H1 (cell line): ENCODE data around the gene SHISA7. TPM values are rescaled to one million over a fixed set of nuclear protein-coding genes. Genes with fewer than 3 reads are reported as not detected.

Experiments
- CTCF ChIA-PET: fragments of 300-600 bp; sonication (Branson Sonifier 250); formaldehyde crosslinking; loops from one replicate; lab custom pipeline; 2021; ENCODE audit not compliant: partially characterized antibody; lab: Charles Lee
- POLR2A ChIA-PET: fragments of 300-600 bp; sonication (Branson Sonifier 250); formaldehyde crosslinking; loops from one replicate; lab custom pipeline; 2021; ENCODE audit warnings: inconsistent platforms; ENCODE audit not compliant: partially characterized antibody; lab: Charles Lee
- DNase-seq, 2 experiments: peaks; one replicate each; pipeline versions ENCODE4 v3.0.0 to v3.0.0-alpha.2; 2010 to 2022; ENCODE audit warnings: low spot score in 2 of 2, low read depth in 1 of 2, mixed read lengths in 1 of 2
- FAIRE-seq: peaks from 2 replicates; lab custom pipeline; 2011; peaks lifted over from hg19 to GRCh38; lab: Jason Lieb, UNC
- H2AFZ ChIP-seq: 2 replicates; pipeline ENCODE4 v1.8.1; 2012; ENCODE audit warnings: low read length, inconsistent platforms
- H2AK5ac ChIP-seq: 2 replicates; pipeline ENCODE4 v1.6.1; 2013; ENCODE audit warnings: low read depth, low read length
- H2BK120ac ChIP-seq: replicated peaks from 2 replicates; pipeline ENCODE3; 2013; ENCODE audit warnings: low read depth, low read length, inconsistent platforms
- H2BK12ac ChIP-seq: 2 replicates; pipeline ENCODE4 v1.6.1; 2013; ENCODE audit warnings: low read depth, low read length
- H2BK15ac ChIP-seq: 2 replicates; pipeline ENCODE4 v1.6.1; 2013; ENCODE audit warnings: low read length
- H2BK20ac ChIP-seq: 2 replicates; pipeline ENCODE4 v1.6.1; 2013; ENCODE audit warnings: low read length
- H2BK5ac ChIP-seq: 2 replicates; pipeline ENCODE4 v1.6.1; 2013; ENCODE audit warnings: low read depth, low read length
- H3K14ac ChIP-seq: 2 replicates; pipeline ENCODE4 v1.6.1; 2013; ENCODE audit warnings: inconsistent platforms; ENCODE audit not compliant: insufficient read length
- H3K18ac ChIP-seq: 2 replicates; pipeline ENCODE4 v1.6.1; 2013; ENCODE audit warnings: low read length; ENCODE audit errors: extremely low read depth
- H3K23ac ChIP-seq: 2 replicates; pipeline ENCODE4 v1.6.1; 2013; ENCODE audit warnings: inconsistent platforms; ENCODE audit not compliant: insufficient read length
- H3K23me2 ChIP-seq: 2 replicates; pipeline ENCODE4 v1.6.1; 2013; ENCODE audit warnings: low read depth, low read length
- H3K27ac ChIP-seq: 2 replicates; pipeline ENCODE4 v1.6.1; 2011; ENCODE audit warnings: low read depth, low read length, inconsistent platforms
- H3K27me3 ChIP-seq, 4 experiments: replicated peaks in 1 of 4; 1 replicate in 1 of 4; 2 replicates in 3 of 4; pipeline versions ENCODE4 v1.6.1 to v1.8.1; 2011 to 2013; ENCODE audit warnings: low read length in 3 of 4, mild to moderate bottlenecking in 3 of 4, inconsistent platforms in 2 of 4, mixed read lengths in 2 of 4, moderate library complexity in 1 of 4; ENCODE audit not compliant: control insufficient read depth in 3 of 4, insufficient read depth in 3 of 4; ENCODE audit errors: extremely low read depth in 1 of 4
- H3K36me3 ChIP-seq, 4 experiments: 2 replicates each; pipeline versions ENCODE4 v1.6.1 to v1.8.1; 2011 to 2013; ENCODE audit warnings: mild to moderate bottlenecking in 4 of 4, low read length in 3 of 4, moderate library complexity in 2 of 4, control low read depth in 1 of 4, inconsistent platforms in 1 of 4; ENCODE audit not compliant: insufficient read depth in 4 of 4, control insufficient read depth in 2 of 4
- H3K4ac ChIP-seq: replicated peaks from 2 replicates; pipeline ENCODE3; 2013; ENCODE audit warnings: low read length, low read depth, mixed read lengths, inconsistent platforms; ENCODE audit not compliant: insufficient read length
- H3K4me1 ChIP-seq, 4 experiments: replicated peaks in 1 of 4; 1 replicate in 1 of 4; 2 replicates in 3 of 4; pipeline versions ENCODE4 v1.6.1 to v1.8.1; 2011 to 2013; ENCODE audit warnings: low read length in 3 of 4, inconsistent platforms in 2 of 4, mixed read lengths in 1 of 4; ENCODE audit not compliant: insufficient read depth in 4 of 4, control insufficient read depth in 3 of 4
- H3K4me2 ChIP-seq, 2 experiments: 2 replicates each; pipeline versions ENCODE4 v1.6.1 to v1.8.1; 2011 to 2013; ENCODE audit warnings: low read depth in 2 of 2, low read length in 2 of 2, control low read depth in 1 of 2, inconsistent platforms in 1 of 2, mild to moderate bottlenecking in 1 of 2; ENCODE audit not compliant: insufficient read depth in 1 of 2
- H3K4me3 ChIP-seq, 4 experiments: fragments of 200-600, 300-600 bp in 1 of 4; sonication (generic), shearing (Covaris generic), sonication (Bioruptor Twin) in 1 of 4; 2 replicates each; pipeline versions ENCODE4 v1.5.1 to v1.8.1; 2011 to 2016; ENCODE audit warnings: low read length in 4 of 4, low read depth in 3 of 4, control low read depth in 2 of 4, inconsistent platforms in 2 of 4, mild to moderate bottlenecking in 2 of 4, mixed read lengths in 1 of 4, moderate library complexity in 1 of 4; ENCODE audit not compliant: insufficient read depth in 2 of 4; ENCODE audit errors: extremely low read depth in 1 of 4
- H3K56ac ChIP-seq: replicated peaks from 2 replicates; pipeline ENCODE3; 2013; ENCODE audit warnings: low read depth, mild to moderate bottlenecking, mixed read lengths, low read length, inconsistent platforms; ENCODE audit not compliant: insufficient read length
- H3K79me1 ChIP-seq: 2 replicates; pipeline ENCODE4 v1.6.1; 2013; ENCODE audit warnings: low read depth, low read length, control low read depth
- H3K79me2 ChIP-seq, 2 experiments: 2 replicates each; pipeline versions ENCODE4 v1.6.1 to v1.8.1; 2012 to 2013; ENCODE audit warnings: low read length in 2 of 2, mild to moderate bottlenecking in 2 of 2, inconsistent platforms in 1 of 2; ENCODE audit not compliant: insufficient read depth in 2 of 2, control insufficient read depth in 1 of 2
- H3K9ac ChIP-seq, 4 experiments: replicated peaks in 1 of 4; 1 replicate in 1 of 4; 2 replicates in 3 of 4; pipeline versions ENCODE4 v1.6.1 to v1.8.1; 2011 to 2013; ENCODE audit warnings: low read depth in 3 of 4, low read length in 3 of 4, control low read depth in 2 of 4, mild to moderate bottlenecking in 2 of 4, moderate library complexity in 2 of 4, inconsistent platforms in 1 of 4; ENCODE audit errors: extremely low read depth in 1 of 4
- H3K9me3 ChIP-seq, 2 experiments: 2 replicates each; pipeline versions ENCODE4 v1.6.1 to v1.8.1; 2012 to 2013; ENCODE audit warnings: mild to moderate bottlenecking in 2 of 2, moderate library complexity in 2 of 2, control low read depth in 1 of 2, inconsistent platforms in 1 of 2, low read depth in 1 of 2, low read length in 1 of 2, mixed read lengths in 1 of 2; ENCODE audit not compliant: insufficient read depth in 2 of 2
- H4K20me1 ChIP-seq, 2 experiments: replicated peaks in 1 of 2; 2 replicates each; pipeline versions ENCODE3 to v1.8.1; 2011 to 2013; ENCODE audit warnings: inconsistent platforms in 2 of 2, low read length in 2 of 2, mild to moderate bottlenecking in 1 of 2; ENCODE audit not compliant: insufficient read depth in 2 of 2, control insufficient read depth in 1 of 2
- H4K5ac ChIP-seq: 2 replicates; pipeline ENCODE4 v1.6.1; 2013; ENCODE audit warnings: low read length, low read depth, mixed read lengths, inconsistent platforms; ENCODE audit not compliant: insufficient read length
- H4K8ac ChIP-seq: 2 replicates; pipeline ENCODE4 v1.8.0; 2013; ENCODE audit warnings: mild to moderate bottlenecking, moderate library complexity, low read length, inconsistent platforms; ENCODE audit not compliant: insufficient read depth; ENCODE audit errors: extremely low read depth
- H4K91ac ChIP-seq: replicated peaks from 2 replicates; pipeline ENCODE3; 2013; ENCODE audit warnings: low read length, mixed read lengths, inconsistent platforms; ENCODE audit not compliant: insufficient read length
- BACH1 ChIP-seq: IDR thresholded peaks from 2 replicates; pipeline ENCODE4 v1.6.1; 2012; ENCODE audit warnings: low read length, improper control_type of control experiment
- CTBP2 ChIP-seq: IDR thresholded peaks from 2 replicates; pipeline ENCODE4 v1.7.0; 2011; ENCODE audit warnings: borderline replicate concordance, mild to moderate bottlenecking, moderate library complexity, mixed read lengths, low read length; ENCODE audit not compliant: insufficient read depth, insufficient read length
- EZH2 ChIP-seq: fragments of 200-600 bp; sonication (generic); IDR thresholded peaks from 2 replicates; pipeline ENCODE4 v1.7.1; 2012; ENCODE audit warnings: low read depth, mild to moderate bottlenecking, moderate library complexity, low read length, inconsistent platforms; ENCODE audit not compliant: severe bottlenecking
- HDAC2 ChIP-seq, 2 experiments: fragments of 300-600 bp in 1 of 2; sonication (generic) in 1 of 2; IDR thresholded peaks; 2 replicates each; pipeline ENCODE4 v1.6.1; 2011 to 2012; ENCODE audit warnings: low read depth in 2 of 2, low read length in 2 of 2, mild to moderate bottlenecking in 2 of 2, moderate library complexity in 2 of 2, borderline replicate concordance in 1 of 2, inconsistent platforms in 1 of 2
- HDAC6 ChIP-seq: IDR thresholded peaks from one replicate; pipeline ENCODE4 v1.7.1; 2012; ENCODE audit warnings: low read depth, mild to moderate bottlenecking, inconsistent platforms, low read length, moderate library complexity
- JUN ChIP-seq: IDR thresholded peaks from 2 replicates; pipeline ENCODE4 v1.6.1; 2011; ENCODE audit warnings: low read depth, mild to moderate bottlenecking, improper control_type of control experiment, low read length
- KDM1A ChIP-seq: fragments of 200-600, 300-600 bp; sonication (generic); IDR thresholded peaks from 2 replicates; pipeline ENCODE4 v1.7.1; 2016; ENCODE audit warnings: mild to moderate bottlenecking, low read length, borderline replicate concordance
- RXRA ChIP-seq: IDR thresholded peaks from 2 replicates; pipeline ENCODE4 v1.6.1; 2011; ENCODE audit warnings: low read depth, mild to moderate bottlenecking, low read length, moderate library complexity; ENCODE audit not compliant: insufficient read depth
- SP1 ChIP-seq: IDR thresholded peaks from 2 replicates; pipeline ENCODE4 v1.6.1; 2011; ENCODE audit warnings: low read depth, low read length
- SRF ChIP-seq: IDR thresholded peaks from 2 replicates; pipeline ENCODE4 v1.6.1; 2011; ENCODE audit warnings: mild to moderate bottlenecking, low read depth, low read length, moderate library complexity
- ZNF274 ChIP-seq: IDR thresholded peaks from 2 replicates; pipeline ENCODE4 v1.7.0; 2012; ENCODE audit warnings: low read length, borderline replicate concordance; ENCODE audit errors: extremely low read depth
- WGBS, 2 experiments: shearing (Covaris generic) in 1 of 2; methylation state at CpG; one replicate each; pipeline versions ENCODE4 v1.1.6 to v1.1.7; 2013 to 2015; ENCODE audit warnings: low lambda C conversion rate in 2 of 2, mixed read lengths in 2 of 2, inconsistent platforms in 1 of 2, low coverage in 1 of 2, missing lambda C conversion rate in 1 of 2; ENCODE audit not compliant: insufficient replicate concordance in 2 of 2, insufficient coverage in 1 of 2, insufficient read length in 1 of 2; ENCODE audit errors: extremely low coverage in 1 of 2, missing lambda C conversion rate in 1 of 2; 5-methylcytosine and 5-hydroxymethylcytosine counted together
- polyA plus RNA-seq, 7 experiments: library from polyadenylated mRNA; depleted of rRNA in 3 of 7; stranded (reverse) in 5 of 7; unstranded in 2 of 7; fragments of >200 nt in 5 of 7; fragments of 200-250 nt in 2 of 7; gene quantifications; 1 replicate in 5 of 7; 2 replicates in 1 of 7; 4 replicates in 1 of 7; pipeline versions ENCODE4 v1.2.1 to v1.2.3, GENCODE V29; 2011 to 2013; ENCODE audit warnings: missing spikeins in 2 of 7, mixed read lengths in 2 of 7
- total RNA-seq: library from RNA; stranded (reverse); fragmentation: NEBNext Ultra II Directional; extraction: Animal tissue kit (Norgen Biotek cat#: 25700); gene quantifications from 2 replicates; pipeline ENCODE4 v1.2.1, GENCODE V29; 2021

The SHISA7 gene
- total and polyA plus RNA-seq, 2 of the 8 experiments (the other 6 are each of a cell fraction or from before 2014, with no cell fraction given), result 0.76 to 1.0 TPM

DNA sequence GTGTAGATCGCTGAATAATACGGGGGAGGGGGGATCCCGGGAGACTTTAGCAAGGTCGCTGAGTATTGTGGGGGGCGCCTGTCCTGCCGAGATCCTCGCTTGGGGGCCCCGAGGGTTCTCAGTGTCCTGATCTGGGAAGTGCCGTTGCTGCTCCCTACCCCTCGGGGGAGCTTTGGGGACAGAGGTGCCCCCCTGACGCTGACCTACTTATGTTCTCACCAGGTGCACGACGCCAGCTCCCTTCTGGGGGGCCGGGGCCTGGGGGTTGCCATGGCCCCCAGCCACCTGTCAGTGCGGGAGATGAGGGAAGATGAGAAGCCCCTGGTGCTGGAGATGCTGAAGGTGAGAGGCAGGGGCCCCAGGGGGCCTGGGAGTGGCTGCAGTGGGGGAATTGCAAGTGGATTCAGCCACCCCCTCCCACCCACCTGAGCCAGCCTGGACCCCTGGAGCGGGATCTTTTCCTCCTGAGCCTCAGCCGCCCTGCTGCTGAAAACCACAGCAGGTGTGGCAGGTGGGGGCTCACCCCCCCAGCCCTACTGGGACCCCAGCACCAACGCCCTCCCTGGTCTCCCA, 42.4 kb upstream of the SHISA7 start:
- H4K20me1 ChIP-seq, result peaks cover 0 to 6% of the 10 kb centered on the region in 2 experiments
- H3K56ac ChIP-seq, result peak overlapping the region; percentile 82
- H2BK12ac ChIP-seq, result peak overlapping the region; percentile 39; the same call in 1 of the 2 replicates
- CTCF ChIA-PET, result interaction anchor here (0.7 to 3.9 kb wide), 8 partner anchors 12 to 325 kb away, joined by 3 to 28 read pairs (median 4); no protein-coding TSS in a partner anchor
- DNase-seq, result peak in 1 of 2 experiments; percentile 56
- WGBS, 2 experiments, result 14% methylated on average over 3 of the region's 18 CpGs; no CpG with 5 or more reads in 1 of the 2 experiments
- peak overlapping the region; percentile 78 for H3K4ac ChIP-seq
- H3K27me3 ChIP-seq, result no peaks in the 10 kb centered on the region
- peaks cover 4% of the 10 kb centered on the region; the same call in 1 of the 2 replicates for H3K79me1 ChIP-seq
- H3K36me3 ChIP-seq, result peaks cover 0 to 10% (median 0%) of the 10 kb centered on the region in 4 experiments; a peak in 2 of 8 replicates
- H2AFZ ChIP-seq, result no peak overlapping the region
- no peak for FAIRE-seq
- H3K79me2 ChIP-seq, result peaks cover 0 to 5% of the 10 kb centered on the region in 2 experiments; a peak in 1 of 4 replicates
- H3K4me2 ChIP-seq, result peak overlapping the region; percentile 68 to 89
- H3K23me2 ChIP-seq, result peaks cover 11% of the 10 kb centered on the region
- H2BK15ac ChIP-seq, result 0 out of 2 replicates have a peak overlapping the region, but pooled peaks have one; percentile 61
- H2AK5ac ChIP-seq, result no peak overlapping the region
- H2BK120ac ChIP-seq, result no peak overlapping the region
- POLR2A ChIA-PET, result interaction anchor here (0.8 to 6.8 kb wide), 15 partner anchors 7 to 162 kb away, joined by 3 to 50 read pairs (median 6); partner anchors contain the start of genes FIZ1, ZNF628 and ZNF865
- no peak overlapping the region for H3K14ac ChIP-seq
- no peaks in the 10 kb centered on the region for H3K9me3 ChIP-seq
- H3K23ac ChIP-seq, result no peak overlapping the region
- H3K9ac ChIP-seq, result peak overlapping the region in 3 of 4 experiments; percentile 53 to 60 (median 56); a peak in 6 of 7 replicates
- H3K18ac ChIP-seq, result peak overlapping the region; percentile 48
- no peak overlapping the region for H2BK20ac ChIP-seq
- peak overlapping the region; percentile 87; the same call in 1 of the 2 replicates for H4K8ac ChIP-seq
- H3K27ac ChIP-seq, result peak overlapping the region; percentile 69; the same call in 1 of the 2 replicates
- peaks cover 0 to 50% (median 36%) of the 10 kb centered on the region in 4 experiments; a peak in 6 of 7 replicates for H3K4me1 ChIP-seq
- peak overlapping the region; percentile 46 to 88 (median 76) for H3K4me3 ChIP-seq
- H4K91ac ChIP-seq, result peak overlapping the region; percentile 30
- H2BK5ac ChIP-seq, result peak overlapping the region; percentile 87; the same call in 1 of the 2 replicates
- peak overlapping the region; percentile 68 for H4K5ac ChIP-seq
- no peak for TF ChIP-seq KDM1A
- no peak for TF ChIP-seq EZH2
- no peak for TF ChIP-seq BACH1
- no peak for TF ChIP-seq HDAC2 (IDR thresholded peaks at IDR 0.05; ENCODE audit: borderline replicate concordance in 1 of 2, low read depth in 2 of 2, low read length in 2 of 2)
- TF ChIP-seq RXRA, result no peak
- TF ChIP-seq SRF, result no peak
- no peak for TF ChIP-seq SP1
- no peak for TF ChIP-seq JUN
- TF ChIP-seq CTBP2, result no peak
- no peak for TF ChIP-seq HDAC6
- TF ChIP-seq ZNF274, result no peak
